Panc1 (cell line): ENCODE data around the gene CNOT11.

Source experiments
- CTCF ChIP-seq: fragments of 450-650 bp; IDR thresholded peaks from 2 replicates; pipeline ENCODE4 v1.5.1; 2017; ENCODE audit warnings: mild to moderate bottlenecking
- TF ChIP-seq, protein P1 (sequence below), 2 experiments: IDR thresholded peaks; 2 replicates each; pipeline ENCODE4 v1.6.1; 2011 to 2012; ENCODE audit warnings: low read depth in 2 of 2, control low read depth in 1 of 2, low read length in 1 of 2, mild to moderate bottlenecking in 1 of 2, moderate library complexity in 1 of 2; ENCODE audit not compliant: insufficient read depth in 1 of 2

- TF ChIP-seq, protein P1, sequence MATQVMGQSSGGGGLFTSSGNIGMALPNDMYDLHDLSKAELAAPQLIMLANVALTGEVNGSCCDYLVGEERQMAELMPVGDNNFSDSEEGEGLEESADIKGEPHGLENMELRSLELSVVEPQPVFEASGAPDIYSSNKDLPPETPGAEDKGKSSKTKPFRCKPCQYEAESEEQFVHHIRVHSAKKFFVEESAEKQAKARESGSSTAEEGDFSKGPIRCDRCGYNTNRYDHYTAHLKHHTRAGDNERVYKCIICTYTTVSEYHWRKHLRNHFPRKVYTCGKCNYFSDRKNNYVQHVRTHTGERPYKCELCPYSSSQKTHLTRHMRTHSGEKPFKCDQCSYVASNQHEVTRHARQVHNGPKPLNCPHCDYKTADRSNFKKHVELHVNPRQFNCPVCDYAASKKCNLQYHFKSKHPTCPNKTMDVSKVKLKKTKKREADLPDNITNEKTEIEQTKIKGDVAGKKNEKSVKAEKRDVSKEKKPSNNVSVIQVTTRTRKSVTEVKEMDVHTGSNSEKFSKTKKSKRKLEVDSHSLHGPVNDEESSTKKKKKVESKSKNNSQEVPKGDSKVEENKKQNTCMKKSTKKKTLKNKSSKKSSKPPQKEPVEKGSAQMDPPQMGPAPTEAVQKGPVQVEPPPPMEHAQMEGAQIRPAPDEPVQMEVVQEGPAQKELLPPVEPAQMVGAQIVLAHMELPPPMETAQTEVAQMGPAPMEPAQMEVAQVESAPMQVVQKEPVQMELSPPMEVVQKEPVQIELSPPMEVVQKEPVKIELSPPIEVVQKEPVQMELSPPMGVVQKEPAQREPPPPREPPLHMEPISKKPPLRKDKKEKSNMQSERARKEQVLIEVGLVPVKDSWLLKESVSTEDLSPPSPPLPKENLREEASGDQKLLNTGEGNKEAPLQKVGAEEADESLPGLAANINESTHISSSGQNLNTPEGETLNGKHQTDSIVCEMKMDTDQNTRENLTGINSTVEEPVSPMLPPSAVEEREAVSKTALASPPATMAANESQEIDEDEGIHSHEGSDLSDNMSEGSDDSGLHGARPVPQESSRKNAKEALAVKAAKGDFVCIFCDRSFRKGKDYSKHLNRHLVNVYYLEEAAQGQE (IDR thresholded peaks at IDR 0.05; ENCODE audit: insufficient read depth in 1 of 2, low read depth in 2 of 2, low read length in 1 of 2): no peak
- TF ChIP-seq CTCF: no peak
These were observed 18.3 kb upstream of the CNOT11 start for GRCh38 chr2:101234169-101234938.
